HepG2 (cell line): ENCODE results near the gene HOXC5. TPM values are rescaled to one million over a fixed set of nuclear protein-coding genes. Genes with fewer than 3 reads are reported as not detected.
A peak's percentile ranks its signal among the peaks of the same experiment; 100 is the strongest.

Experiments used
- CHD4 ChIP-seq: fragments of 200-600 bp; sonication (generic); IDR thresholded peaks from 2 replicates; pipeline ENCODE4 v1.7.0; 2017; ENCODE audit warnings: mild to moderate bottlenecking, low read length, borderline replicate concordance
- GATA4 ChIP-seq: sonication (generic); IDR thresholded peaks from 2 replicates; pipeline ENCODE4 v1.6.1; 2016; ENCODE audit warnings: antibody characterized with exemption, low read depth, borderline replicate concordance
- HDAC1 ChIP-seq: sonication (generic); formaldehyde crosslinking; IDR thresholded peaks from 2 replicates; pipeline ENCODE4 v1.5.1; 2020; ENCODE audit warnings: mild to moderate bottlenecking, missing genetic modification reagents
- HOXA7 ChIP-seq: sonication (generic); formaldehyde crosslinking; IDR thresholded peaks from 2 replicates; pipeline ENCODE4 v1.8.1; 2022; ENCODE audit warnings: mild to moderate bottlenecking, missing genetic modification reagents, moderate library complexity
- TCF12 ChIP-seq, 2 experiments: fragments of 450-650 bp in 1 of 2; sonication (generic) in 1 of 2; formaldehyde crosslinking in 1 of 2; IDR thresholded peaks; 2 replicates each; pipeline versions ENCODE4 v1.6.1 to v1.8.0; 2017 to 2022; ENCODE audit warnings: antibody characterized with exemption in 1 of 2, mild to moderate bottlenecking in 1 of 2, missing genetic modification reagents in 1 of 2, moderate library complexity in 1 of 2
- XRCC5 ChIP-seq: fragments of 200-400 bp; formaldehyde crosslinking; optimal IDR thresholded peaks from 2 replicates; pipeline ENCODE3; 2017; ENCODE audit warnings: mild to moderate bottlenecking, low read length
- ZC3H13 ChIP-seq: sonication (generic); formaldehyde crosslinking; IDR thresholded peaks from 2 replicates; pipeline ENCODE4 v1.8.1; 2023; ENCODE audit warnings: mild to moderate bottlenecking, missing genetic modification reagents, moderate library complexity
- ZNF263 ChIP-seq: sonication (generic); formaldehyde crosslinking; IDR thresholded peaks from 2 replicates; pipeline ENCODE4 v1.4.0; 2020; ENCODE audit warnings: missing genetic modification reagents
- ZNF280D ChIP-seq: sonication (generic); formaldehyde crosslinking; IDR thresholded peaks from 2 replicates; pipeline ENCODE4 v1.5.1; 2020; ENCODE audit warnings: mild to moderate bottlenecking, missing genetic modification reagents
- ZNF414 ChIP-seq: sonication (generic); formaldehyde crosslinking; IDR thresholded peaks from 2 replicates; pipeline ENCODE4 v1.5.0; 2020; ENCODE audit warnings: missing genetic modification reagents
- ZNF432 ChIP-seq: sonication (generic); formaldehyde crosslinking; IDR thresholded peaks from 2 replicates; pipeline ENCODE4 v1.5.0; 2020; ENCODE audit warnings: missing genetic modification reagents, mild to moderate bottlenecking, borderline replicate concordance
- ZNF441 ChIP-seq: sonication (generic); formaldehyde crosslinking; IDR thresholded peaks from 2 replicates; pipeline ENCODE4 v1.7.0; 2021; ENCODE audit warnings: missing genetic modification reagents, borderline replicate concordance
- ZNF598 ChIP-seq: sonication (generic); formaldehyde crosslinking; IDR thresholded peaks from 2 replicates; pipeline ENCODE4 v1.5.1; 2020; ENCODE audit warnings: mild to moderate bottlenecking, missing genetic modification reagents, borderline replicate concordance
- ZSCAN29 ChIP-seq: sonication (generic); formaldehyde crosslinking; conservative IDR thresholded peaks from 2 replicates; pipeline ENCODE4 v1.4.0; 2020; ENCODE audit warnings: mild to moderate bottlenecking, missing genetic modification reagents
- polyA plus RNA-seq, 8 experiments: library from polyadenylated mRNA; depleted of rRNA in 3 of 8; stranded (reverse) in 7 of 8; unstranded in 1 of 8; fragments of >200 nt; fragmentation: Illumina TruSeq in 4 of 8; extraction: Trizol in 4 of 8; gene quantifications; 2 replicates each; pipeline versions ENCODE4 v1.2.1 to v1.2.3, GENCODE V29; 2011 to 2016; ENCODE audit warnings: low read depth in 4 of 8, missing spikeins in 1 of 8, mixed read lengths in 1 of 8; ENCODE audit not compliant: insufficient read depth in 1 of 8
- total RNA-seq, 5 experiments: library from RNA; depleted of rRNA; stranded (reverse); fragments of >200 nt; fragmentation: Illumina TruSeq; extraction: Trizol; gene quantifications; 2 replicates each; pipeline ENCODE4 v1.2.3, GENCODE V29; 2016; ENCODE audit warnings: low read depth in 1 of 5
- TF ChIP-seq, protein P1 (sequence below): sonication (generic); formaldehyde crosslinking; IDR thresholded peaks from 2 replicates; pipeline ENCODE4 v1.8.1; 2023; ENCODE audit warnings: mild to moderate bottlenecking, moderate library complexity, missing genetic modification reagents
- TF ChIP-seq, protein P2 (sequence below): sonication (generic); formaldehyde crosslinking; IDR thresholded peaks from 2 replicates; pipeline ENCODE4 v1.5.1; 2020; ENCODE audit warnings: mild to moderate bottlenecking, missing genetic modification reagents, moderate library complexity
- TF ChIP-seq, protein P3 (sequence below): sonication (generic); formaldehyde crosslinking; IDR thresholded peaks from 2 replicates; pipeline ENCODE4 v1.8.0; 2022; ENCODE audit warnings: missing genetic modification reagents, mild to moderate bottlenecking, borderline replicate concordance
- TF ChIP-seq, protein P4 (sequence below): sonication (generic); formaldehyde crosslinking; IDR thresholded peaks from 2 replicates; pipeline ENCODE4 v1.4.0; 2020; ENCODE audit warnings: missing genetic modification reagents, borderline replicate concordance

The HOXC5 gene
- total and polyA plus RNA-seq, 2 of the 13 experiments (the other 11 are each of a cell fraction or from before 2014, with no cell fraction given): not detected

GRCh38 chr12:54000116-54001114, 32.4 kb upstream of the HOXC5 start, which contains the start of gene HOXC9 (continued):
- TF ChIP-seq, protein P1, sequence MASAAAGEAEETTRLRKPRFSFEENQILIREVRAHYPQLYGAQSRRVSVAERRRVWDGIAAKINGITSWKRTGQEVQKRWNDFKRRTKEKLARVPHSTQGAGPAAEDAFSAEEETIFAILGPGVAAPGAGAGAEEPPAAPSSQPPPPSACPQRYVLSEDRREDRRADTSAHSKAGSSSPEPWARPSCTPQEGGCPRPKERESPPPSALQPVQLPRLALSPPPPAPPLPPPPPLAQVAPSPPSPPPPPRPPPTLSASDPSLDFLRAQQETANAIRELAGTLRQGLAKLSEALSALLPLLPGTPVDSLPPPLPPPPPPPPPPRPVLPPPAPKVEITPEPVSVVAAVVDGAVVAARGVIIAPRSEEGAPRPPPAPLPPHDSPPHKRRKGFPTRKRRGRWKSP: 0 out of 2 replicates have a peak, but pooled peaks have one; percentile 34
- no peak for TF ChIP-seq GATA4
- no peak for TF ChIP-seq CHD4
- 0 out of 2 replicates have a peak, but pooled peaks have one; percentile 22 for TF ChIP-seq ZNF263 (CRISPR knock-in tag)
- TF ChIP-seq ZSCAN29 (CRISPR knock-in tag): no peak
- peak; percentile 16 for TF ChIP-seq XRCC5
- TF ChIP-seq ZNF598: 0 out of 2 replicates have a peak, but pooled peaks have one; percentile 34
- TF ChIP-seq TCF12 (IDR thresholded peaks at IDR 0.05): no peak
- no peak for TF ChIP-seq TCF12 (CRISPR knock-in tag; IDR thresholded peaks at IDR 0.05)
- peak; percentile 35; the same call in 1 of the 2 replicates for TF ChIP-seq HDAC1
- TF ChIP-seq ZNF432 (CRISPR knock-in tag): no peak
- no peak for TF ChIP-seq ZNF441 (CRISPR knock-in tag)
- TF ChIP-seq ZC3H13: no peak
- no peak for TF ChIP-seq ZNF280D (CRISPR knock-in tag)
- TF ChIP-seq, protein P2, sequence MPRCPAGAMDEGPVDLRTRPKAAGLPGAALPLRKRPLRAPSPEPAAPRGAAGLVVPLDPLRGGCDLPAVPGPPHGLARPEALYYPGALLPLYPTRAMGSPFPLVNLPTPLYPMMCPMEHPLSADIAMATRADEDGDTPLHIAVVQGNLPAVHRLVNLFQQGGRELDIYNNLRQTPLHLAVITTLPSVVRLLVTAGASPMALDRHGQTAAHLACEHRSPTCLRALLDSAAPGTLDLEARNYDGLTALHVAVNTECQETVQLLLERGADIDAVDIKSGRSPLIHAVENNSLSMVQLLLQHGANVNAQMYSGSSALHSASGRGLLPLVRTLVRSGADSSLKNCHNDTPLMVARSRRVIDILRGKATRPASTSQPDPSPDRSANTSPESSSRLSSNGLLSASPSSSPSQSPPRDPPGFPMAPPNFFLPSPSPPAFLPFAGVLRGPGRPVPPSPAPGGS (CRISPR knock-in tag): peak; percentile 37; the same call in 1 of the 2 replicates
- TF ChIP-seq, protein P3, sequence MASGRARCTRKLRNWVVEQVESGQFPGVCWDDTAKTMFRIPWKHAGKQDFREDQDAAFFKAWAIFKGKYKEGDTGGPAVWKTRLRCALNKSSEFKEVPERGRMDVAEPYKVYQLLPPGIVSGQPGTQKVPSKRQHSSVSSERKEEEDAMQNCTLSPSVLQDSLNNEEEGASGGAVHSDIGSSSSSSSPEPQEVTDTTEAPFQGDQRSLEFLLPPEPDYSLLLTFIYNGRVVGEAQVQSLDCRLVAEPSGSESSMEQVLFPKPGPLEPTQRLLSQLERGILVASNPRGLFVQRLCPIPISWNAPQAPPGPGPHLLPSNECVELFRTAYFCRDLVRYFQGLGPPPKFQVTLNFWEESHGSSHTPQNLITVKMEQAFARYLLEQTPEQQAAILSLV (CRISPR knock-in tag): no peak
- TF ChIP-seq HOXA7 (CRISPR knock-in tag): no peak
- TF ChIP-seq ZNF414 (CRISPR knock-in tag): no peak
- TF ChIP-seq, protein P4, sequence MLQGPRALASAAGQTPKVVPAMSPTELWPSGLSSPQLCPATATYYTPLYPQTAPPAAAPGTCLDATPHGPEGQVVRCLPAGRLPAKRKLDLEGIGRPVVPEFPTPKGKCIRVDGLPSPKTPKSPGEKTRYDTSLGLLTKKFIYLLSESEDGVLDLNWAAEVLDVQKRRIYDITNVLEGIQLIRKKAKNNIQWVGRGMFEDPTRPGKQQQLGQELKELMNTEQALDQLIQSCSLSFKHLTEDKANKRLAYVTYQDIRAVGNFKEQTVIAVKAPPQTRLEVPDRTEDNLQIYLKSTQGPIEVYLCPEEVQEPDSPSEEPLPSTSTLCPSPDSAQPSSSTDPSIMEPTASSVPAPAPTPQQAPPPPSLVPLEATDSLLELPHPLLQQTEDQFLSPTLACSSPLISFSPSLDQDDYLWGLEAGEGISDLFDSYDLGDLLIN: no peak
